Suprapubic skin (tissue), 4 donors: ENCODE measurements around the gene ZNF543.

ENCODE experiments used
- CTCF ChIP-seq, 2 donors: fragments of 200-600 bp in 1 of 2; fragments of 450-650 bp in 1 of 2; sonication (generic) in 1 of 2; IDR thresholded peaks; one replicate each; pipeline ENCODE4 v1.5.1; 2016 to 2019; ENCODE audit warnings: antibody characterized with exemption in 2 of 2, mild to moderate bottlenecking in 1 of 2, moderate library complexity in 1 of 2
- EP300 ChIP-seq: sonication (generic); formaldehyde crosslinking; IDR thresholded peaks from one replicate; pipeline ENCODE4 v1.6.1; 2017; ENCODE audit warnings: antibody characterized with exemption
- POLR2A ChIP-seq, 2 donors: fragments of 450-650 bp; IDR thresholded peaks; one replicate each; pipeline ENCODE4 v1.6.1; 2017; ENCODE audit warnings: antibody characterized with exemption in 2 of 2, mild to moderate bottlenecking in 2 of 2, moderate library complexity in 2 of 2
- POLR2AphosphoS5 ChIP-seq, 3 donors: sonication (generic); formaldehyde crosslinking; IDR thresholded peaks; one replicate each; pipeline ENCODE4 v1.6.1; 2017; ENCODE audit warnings: antibody characterized with exemption in 3 of 3

GRCh38 chr19:57288373-57288772 is 31.9 kb upstream of the ZNF543 start:
- no peak for TF ChIP-seq POLR2A (IDR thresholded peaks at IDR 0.05)
- no peak for TF ChIP-seq CTCF (IDR thresholded peaks at IDR 0.05)
- no peak for TF ChIP-seq EP300
- no peak for TF ChIP-seq POLR2AphosphoS5 (IDR thresholded peaks at IDR 0.05)
